PC-9 (cell line): ENCODE data around the gene TRPV6.

Experiments
- CTCF ChIP-seq: fragments of 200-600 bp; sonication (generic); conservative IDR thresholded peaks from 2 replicates; pipeline ENCODE4 v1.6.1; 2017; ENCODE audit warnings: mixed run types, antibody characterized with exemption, mild to moderate bottlenecking, moderate library complexity
- EZH2 ChIP-seq: fragments of 200-600 bp; sonication (generic); IDR thresholded peaks from 2 replicates; pipeline ENCODE4 v1.8.0; 2017; ENCODE audit warnings: antibody characterized with exemption, low read depth

- TF ChIP-seq CTCF = no peak
- no peak for TF ChIP-seq EZH2
Observed at GRCh38 chr7:142870566-142871259, 14.8 kb downstream of the TRPV6 start.
